ENCODE results near the gene ATP6V0B. TPM values are rescaled to one million over a fixed set of nuclear protein-coding genes. Genes with fewer than 3 reads are reported as not detected.

ATP6V0B gene
- total and polyA plus RNA-seq, 2 experiments from 2014 or later, result 87.5 to 316 TPM

GRCh38 chr1:43956234-43956633 lies 18.5 kb upstream of the ATP6V0B start:
- no peaks in the 10 kb centered on the region for H3K27me3 ChIP-seq
- peaks cover 17% of the 10 kb centered on the region for H3K36me3 ChIP-seq
- H3K4me3 ChIP-seq, result no peak overlapping the region
- peaks cover 3% of the 10 kb centered on the region for H3K4me1 ChIP-seq (ENCODE audit: low read depth)
- no peaks in the 10 kb centered on the region for H3K9me3 ChIP-seq (ENCODE audit: low read depth)
- H3K27ac ChIP-seq, result no peak overlapping the region
- no peak for DNase-seq (ENCODE audit: low read depth in 1 of 2, low spot score in 1 of 2)
- no peak for TF ChIP-seq CTCF (IDR thresholded peaks at IDR 0.05; ENCODE audit: low read depth, low read length)

GRCh38 chr1:43957407-43958040 lies 17.2 kb upstream of the ATP6V0B start:
- H3K9me3 ChIP-seq (ENCODE audit: low read depth), result no peaks in the 10 kb centered on the region
- peaks cover 3% of the 10 kb centered on the region for H3K4me1 ChIP-seq (ENCODE audit: low read depth)
- no peak for TF ChIP-seq CTCF (IDR thresholded peaks at IDR 0.05; ENCODE audit: low read depth, low read length)
- no peaks in the 10 kb centered on the region for H3K27me3 ChIP-seq
- no peak overlapping the region for H3K27ac ChIP-seq
- no peak for DNase-seq (ENCODE audit: low read depth in 1 of 2, low spot score in 1 of 2)
- no peak overlapping the region for H3K4me3 ChIP-seq
- H3K36me3 ChIP-seq, result peaks cover 21% of the 10 kb centered on the region

GRCh38 chr1:43958351-43959255 lies 16.2 kb upstream of the ATP6V0B start:
- no peaks in the 10 kb centered on the region for H3K4me1 ChIP-seq (ENCODE audit: low read depth)
- H3K36me3 ChIP-seq, result peaks cover 21% of the 10 kb centered on the region
- no peak overlapping the region for H3K4me3 ChIP-seq
- no peak for DNase-seq (ENCODE audit: low read depth in 1 of 2, low spot score in 1 of 2)
- H3K27ac ChIP-seq, result no peak overlapping the region
- no peaks in the 10 kb centered on the region for H3K9me3 ChIP-seq (ENCODE audit: low read depth)
- TF ChIP-seq CTCF (IDR thresholded peaks at IDR 0.05; ENCODE audit: low read depth, low read length), result no peak
- no peaks in the 10 kb centered on the region for H3K27me3 ChIP-seq

GRCh38 chr1:43960798-43961197 lies 14.0 kb upstream of the ATP6V0B start:
- Histone ChIP-seq H3K9me3 (ENCODE audit: low read depth) (no peaks in the 10 kb centered on the region), H3K27ac (no peak overlapping the region), H3K4me1 (ENCODE audit: low read depth) (no peaks in the 10 kb centered on the region), H3K27me3 (no peaks in the 10 kb centered on the region), H3K36me3 (peaks cover 21% of the 10 kb centered on the region), H3K4me3 (no peak overlapping the region)
- no peak for DNase-seq (ENCODE audit: low read depth in 1 of 2, low spot score in 1 of 2)
- TF ChIP-seq CTCF (IDR thresholded peaks at IDR 0.05; ENCODE audit: low read depth, low read length), result no peak

- peaks cover 21% of the 10 kb centered on the region for H3K36me3 ChIP-seq
- TF ChIP-seq CTCF (IDR thresholded peaks at IDR 0.05; ENCODE audit: low read depth, low read length), result no peak
- no peaks in the 10 kb centered on the region for H3K4me1 ChIP-seq (ENCODE audit: low read depth)
Observed at GRCh38 chr1:43961692-43962091, 13.1 kb upstream of the ATP6V0B start.

More at GRCh38 chr1:43961692-43962091, 13.1 kb upstream of the ATP6V0B start:
- DNase-seq (ENCODE audit: low read depth in 1 of 2, low spot score in 1 of 2), result no peak
- H3K27me3 ChIP-seq, result no peaks in the 10 kb centered on the region
- no peak overlapping the region for H3K27ac ChIP-seq
- no peaks in the 10 kb centered on the region for H3K9me3 ChIP-seq (ENCODE audit: low read depth)
- H3K4me3 ChIP-seq, result no peak overlapping the region

All from cardiac muscle cell (in vitro differentiated cells and primary cell).